CD4-positive, alpha-beta T cell treated with Interleukin-15 for 1 hour (primary cell): ENCODE measurements around the gene CYTL1.
"Not testable (repeated sequence)": the region's sequence is repeated elsewhere in the genome, so short reads cannot be mapped to it uniquely, and the experiment has no call there.

Source experiments
- DNase-seq: peaks from one replicate; pipeline ENCODE4 v3.0.0-alpha.2; 2020

CYTL1 gene

GRCh38 chr4:5019274-5019673 lies at the start of gene CYTL1:
CYTL1 (minus strand) TSS chr4:5019458; CDS start chr4:5019445, 13 bp downstream.
- no peak for DNase-seq

- DNase-seq = no peak
Measured at GRCh38 chr4:5067908-5068307, 48.6 kb upstream of the CYTL1 start.

GRCh38 chr4:5066968-5067367 lies 47.7 kb upstream of the CYTL1 start:
- DNase-seq = not testable (repeated sequence)

- no peak for DNase-seq
Measured at GRCh38 chr4:5066101-5066500, 46.8 kb upstream of the CYTL1 start.

GRCh38 chr4:5055411-5055810 lies 36.2 kb upstream of the CYTL1 start:
- DNase-seq = no peak

- no peak for DNase-seq
Measured at GRCh38 chr4:5054532-5054931, 35.3 kb upstream of the CYTL1 start.

GRCh38 chr4:5052726-5053425 lies 33.6 kb upstream of the CYTL1 start:
- DNase-seq = no peak

- DNase-seq = no peak
Measured at GRCh38 chr4:5052204-5052702, 33.0 kb upstream of the CYTL1 start.

- no peak for DNase-seq
Measured at GRCh38 chr4:5051278-5052203, 32.3 kb upstream of the CYTL1 start, which contains the start of gene STK32B. STK32B (plus strand) TSS chr4:5051480.

GRCh38 chr4:5050520-5051277 lies 31.4 kb upstream of the CYTL1 start:
- DNase-seq = peak; percentile 43

- no peak for DNase-seq
Measured at GRCh38 chr4:5048721-5049120, 29.5 kb upstream of the CYTL1 start.

GRCh38 chr4:5045097-5045496 lies 25.8 kb upstream of the CYTL1 start:
- peak; percentile 25 for DNase-seq

GRCh38 chr4:5044341-5044740 lies 25.1 kb upstream of the CYTL1 start:
- no peak for DNase-seq

GRCh38 chr4:5043579-5043978 lies 24.3 kb upstream of the CYTL1 start:
- DNase-seq = no peak

GRCh38 chr4:5041699-5042098 lies 22.4 kb upstream of the CYTL1 start:
- no peak for DNase-seq

- DNase-seq = no peak
Measured at GRCh38 chr4:5040856-5041620, 21.8 kb upstream of the CYTL1 start.

GRCh38 chr4:5039800-5040199 lies 20.5 kb upstream of the CYTL1 start:
- DNase-seq = no peak

GRCh38 chr4:5037553-5038551 lies 18.6 kb upstream of the CYTL1 start:
- DNase-seq = no peak

- no peak for DNase-seq
Measured at GRCh38 chr4:5036239-5036638, 17.0 kb upstream of the CYTL1 start.

GRCh38 chr4:5034206-5034605 lies 14.9 kb upstream of the CYTL1 start:
- DNase-seq = no peak

- DNase-seq = no peak
Measured at GRCh38 chr4:5033281-5033841, 14.1 kb upstream of the CYTL1 start.
